Measurements from ENCODE around the gene PAGR1.

PAGR1 gene

GRCh38 chr16:29831490-29831889 lies 15.5 kb downstream of the PAGR1 start:
- TF ChIP-seq REST (IDR thresholded peaks at IDR 0.05; ENCODE audit: insufficient read depth in 1 of 2, low read depth in 2 of 2, low read length in 2 of 2) (no peak), POLR2AphosphoS5 (IDR thresholded peaks at IDR 0.05; ENCODE audit: low read depth, low read length) (no peak), FOXP2 (optimal IDR thresholded peaks at IDR 0.05; ENCODE audit: borderline replicate concordance, extremely low read depth, extremely low read length, insufficient read depth) (no peak), SIN3A (IDR thresholded peaks at IDR 0.05; ENCODE audit: borderline replicate concordance, insufficient read depth, low read length) (no peak), TAF1 (IDR thresholded peaks at IDR 0.05; ENCODE audit: borderline replicate concordance, insufficient read depth, low read length) (no peak)

GRCh38 chr16:29834079-29834478 lies 18.1 kb downstream of the PAGR1 start:
- TF ChIP-seq REST (IDR thresholded peaks at IDR 0.05; ENCODE audit: insufficient read depth in 1 of 2, low read depth in 2 of 2, low read length in 2 of 2) (no peak), TAF1 (IDR thresholded peaks at IDR 0.05; ENCODE audit: borderline replicate concordance, insufficient read depth, low read length) (no peak), FOXP2 (optimal IDR thresholded peaks at IDR 0.05; ENCODE audit: borderline replicate concordance, extremely low read depth, extremely low read length, insufficient read depth) (no peak), SIN3A (IDR thresholded peaks at IDR 0.05; ENCODE audit: borderline replicate concordance, insufficient read depth, low read length) (no peak), POLR2AphosphoS5 (IDR thresholded peaks at IDR 0.05; ENCODE audit: low read depth, low read length) (no peak)

GRCh38 chr16:29835926-29836325 lies 20.0 kb downstream of the PAGR1 start:
- TF ChIP-seq POLR2AphosphoS5 (IDR thresholded peaks at IDR 0.05; ENCODE audit: low read depth, low read length) (no peak), FOXP2 (optimal IDR thresholded peaks at IDR 0.05; ENCODE audit: borderline replicate concordance, extremely low read depth, extremely low read length, insufficient read depth) (no peak), SIN3A (IDR thresholded peaks at IDR 0.05; ENCODE audit: borderline replicate concordance, insufficient read depth, low read length) (no peak), REST (IDR thresholded peaks at IDR 0.05; ENCODE audit: insufficient read depth in 1 of 2, low read depth in 2 of 2, low read length in 2 of 2) (no peak), TAF1 (IDR thresholded peaks at IDR 0.05; ENCODE audit: borderline replicate concordance, insufficient read depth, low read length) (no peak)

- TF ChIP-seq REST (IDR thresholded peaks at IDR 0.05; ENCODE audit: insufficient read depth in 1 of 2, low read depth in 2 of 2, low read length in 2 of 2): no peak
- TF ChIP-seq POLR2AphosphoS5 (IDR thresholded peaks at IDR 0.05; ENCODE audit: low read depth, low read length): no peak
- TF ChIP-seq FOXP2 (optimal IDR thresholded peaks at IDR 0.05; ENCODE audit: borderline replicate concordance, extremely low read depth, extremely low read length, insufficient read depth): no peak
- TF ChIP-seq TAF1 (IDR thresholded peaks at IDR 0.05; ENCODE audit: borderline replicate concordance, insufficient read depth, low read length): no peak
- no peak for TF ChIP-seq SIN3A (IDR thresholded peaks at IDR 0.05; ENCODE audit: borderline replicate concordance, insufficient read depth, low read length)
Observed at GRCh38 chr16:29836623-29837022, 20.7 kb downstream of the PAGR1 start.

GRCh38 chr16:29837841-29838240 lies 21.9 kb downstream of the PAGR1 start:
- TF ChIP-seq TAF1 (IDR thresholded peaks at IDR 0.05; ENCODE audit: borderline replicate concordance, insufficient read depth, low read length): no peak
- TF ChIP-seq REST (IDR thresholded peaks at IDR 0.05; ENCODE audit: insufficient read depth in 1 of 2, low read depth in 2 of 2, low read length in 2 of 2): no peak
- TF ChIP-seq SIN3A (IDR thresholded peaks at IDR 0.05; ENCODE audit: borderline replicate concordance, insufficient read depth, low read length): no peak
- no peak for TF ChIP-seq POLR2AphosphoS5 (IDR thresholded peaks at IDR 0.05; ENCODE audit: low read depth, low read length)
- no peak for TF ChIP-seq FOXP2 (optimal IDR thresholded peaks at IDR 0.05; ENCODE audit: borderline replicate concordance, extremely low read depth, extremely low read length, insufficient read depth)

Data from PFSK-1 (cell line).